GM23338 (cell line): ENCODE data around the gene ASB15. TPM values are rescaled to one million over a fixed set of nuclear protein-coding genes. Genes with fewer than 3 reads are reported as not detected.
A peak's percentile ranks its signal among the peaks of the same experiment; 100 is the strongest.

Source experiments
- ATAC-seq: fragments of 200-7000 bp; cut with Tn5 transposase; 3 replicates; pipeline ENCODE4 v1.9.1; 2020
- DNase-seq: peaks from one replicate; pipeline ENCODE4 v3.0.0-alpha.2; 2015; ENCODE audit warnings: low spot score
- H2AFZ ChIP-seq: fragments of 200-600 bp; sonication (generic); 2 replicates; pipeline ENCODE4 v1.8.0; 2016; ENCODE audit warnings: antibody characterized with exemption, mild to moderate bottlenecking, moderate library complexity
- H3F3A ChIP-seq: fragments of 200-600 bp; sonication (generic); replicated peaks from 2 replicates; pipeline ENCODE4 v1.8.0; 2017; ENCODE audit warnings: antibody characterized with exemption, mixed run types, low read depth
- H3K27ac ChIP-seq: fragments of 200-600 bp; sonication (generic); 2 replicates; pipeline ENCODE4 v1.6.1; 2016; ENCODE audit warnings: low read depth
- H3K27me3 ChIP-seq: fragments of 200-600 bp; sonication (generic); 2 replicates; pipeline ENCODE4 v1.8.0; 2016; ENCODE audit warnings: mild to moderate bottlenecking, mixed run types, moderate library complexity; ENCODE audit not compliant: insufficient read depth
- H3K36me3 ChIP-seq: fragments of 200-600 bp; sonication (generic); 2 replicates; pipeline ENCODE4 v1.8.0; 2016; ENCODE audit warnings: mild to moderate bottlenecking; ENCODE audit not compliant: insufficient read depth
- H3K4me1 ChIP-seq: fragments of 200-600 bp; sonication (generic); 2 replicates; pipeline ENCODE4 v1.8.0; 2016; ENCODE audit warnings: mild to moderate bottlenecking, moderate library complexity; ENCODE audit not compliant: insufficient read depth
- H3K4me2 ChIP-seq: fragments of 200-600 bp; sonication (generic); 2 replicates; pipeline ENCODE4 v1.7.1; 2017; ENCODE audit warnings: mixed run types
- H3K4me3 ChIP-seq: fragments of 200-600 bp; sonication (generic); 2 replicates; pipeline ENCODE4 v1.6.1; 2016; ENCODE audit warnings: mixed run types
- H3K79me2 ChIP-seq: fragments of 200-600 bp; sonication (generic); replicated peaks from 2 replicates; pipeline ENCODE4 v1.8.0; 2017; ENCODE audit warnings: mild to moderate bottlenecking; ENCODE audit not compliant: insufficient read depth
- H3K9me2 ChIP-seq: fragments of 200-600 bp; sonication (generic); 2 replicates; pipeline ENCODE4 v1.8.0; 2017; ENCODE audit not compliant: insufficient read depth
- H4K20me1 ChIP-seq: fragments of 200-600 bp; sonication (generic); replicated peaks from 2 replicates; pipeline ENCODE4 v1.8.0; 2017; ENCODE audit warnings: mild to moderate bottlenecking; ENCODE audit not compliant: insufficient read depth
- H3K27ac Mint-ChIP-seq: 2 replicates; pipeline ENCODE4 v1.8.0; 2020; ENCODE audit warnings: inconsistent platforms, mild to moderate bottlenecking, moderate library complexity, mixed read lengths
- H3K27me3 Mint-ChIP-seq: 3 replicates; pipeline ENCODE4 v1.8.0; 2022; ENCODE audit warnings: low read depth, mild to moderate bottlenecking, moderate library complexity, mixed read lengths, inconsistent platforms; ENCODE audit not compliant: insufficient read depth, poor library complexity
- H3K36me3 Mint-ChIP-seq: 3 replicates; pipeline ENCODE4 v1.8.0; 2021; ENCODE audit warnings: low read depth, mild to moderate bottlenecking, inconsistent platforms, moderate library complexity, mixed read lengths
- H3K4me1 Mint-ChIP-seq: 3 replicates; pipeline ENCODE4 v1.8.0; 2020; ENCODE audit warnings: mild to moderate bottlenecking, inconsistent platforms, mixed read lengths
- H3K4me3 Mint-ChIP-seq: 3 replicates; pipeline ENCODE4 v1.8.0; 2021; ENCODE audit warnings: moderate library complexity, mild to moderate bottlenecking, inconsistent platforms, mixed read lengths
- H3K9me3 Mint-ChIP-seq: 3 replicates; pipeline ENCODE4 v1.8.0; 2020; ENCODE audit warnings: moderate library complexity, mild to moderate bottlenecking, inconsistent platforms, mixed read lengths
- CREB1 ChIP-seq: fragments of 250-450 bp; sonication (Bioruptor Pico); IDR thresholded peaks from 2 replicates; pipeline ENCODE4 v1.5.0; 2020; ENCODE audit warnings: low read depth, mild to moderate bottlenecking, moderate library complexity
- EZH2 ChIP-seq: fragments of 200-600 bp; sonication (generic); IDR thresholded peaks from one replicate; pipeline ENCODE4 v1.8.0; 2017; ENCODE audit warnings: antibody characterized with exemption, mild to moderate bottlenecking, low read depth; ENCODE audit not compliant: unreplicated experiment
- JUNB ChIP-seq: IDR thresholded peaks from one replicate; pipeline ENCODE4 v1.6.1; 2016; ENCODE audit warnings: antibody characterized with exemption; ENCODE audit not compliant: unreplicated experiment
- NANOG ChIP-seq: IDR thresholded peaks from 2 replicates; pipeline ENCODE4 v1.6.1; 2016; ENCODE audit warnings: antibody characterized with exemption, borderline replicate concordance
- STAT1 ChIP-seq: IDR thresholded peaks from one replicate; pipeline ENCODE4 v1.6.1; 2016; ENCODE audit warnings: antibody characterized with exemption; ENCODE audit not compliant: unreplicated experiment
- polyA plus RNA-seq: library from polyadenylated mRNA; unstranded; fragments of >200 nt; fragmentation: Nextera tagmentation; extraction: Ambion mirVana; gene quantifications from 2 replicates; pipeline ENCODE4 v1.2.1, GENCODE V29; 2016
- total RNA-seq: library from RNA; depleted of rRNA; stranded (reverse); fragments of >200 nt; shearing (Covaris generic); gene quantifications from 2 replicates; pipeline ENCODE4 v1.2.3, GENCODE V29; 2014
- TF ChIP-seq, protein P1 (sequence below): IDR thresholded peaks from one replicate; pipeline ENCODE4 v1.6.1; 2018; ENCODE audit warnings: antibody characterized with exemption; ENCODE audit not compliant: unreplicated experiment
- TF ChIP-seq, protein P2 (sequence below), 2 experiments: fragments of 200-600 bp in 1 of 2; sonication (generic) in 1 of 2; conservative IDR thresholded peaks; 2 replicates each; pipeline versions ENCODE4 v1.5.1 to v1.6.1; 2016 to 2017; ENCODE audit warnings: antibody characterized with exemption in 2 of 2, low read depth in 2 of 2, mild to moderate bottlenecking in 2 of 2, moderate library complexity in 1 of 2
- TF ChIP-seq, protein P3 (sequence below): fragments of 250-450 bp; sonication (Bioruptor Pico); IDR thresholded peaks from 2 replicates; pipeline ENCODE4 v1.5.0; 2020; ENCODE audit warnings: mild to moderate bottlenecking, moderate library complexity

ASB15 gene
- total and polyA plus RNA-seq, 2 experiments from 2014 or later, result not detected

DNA sequence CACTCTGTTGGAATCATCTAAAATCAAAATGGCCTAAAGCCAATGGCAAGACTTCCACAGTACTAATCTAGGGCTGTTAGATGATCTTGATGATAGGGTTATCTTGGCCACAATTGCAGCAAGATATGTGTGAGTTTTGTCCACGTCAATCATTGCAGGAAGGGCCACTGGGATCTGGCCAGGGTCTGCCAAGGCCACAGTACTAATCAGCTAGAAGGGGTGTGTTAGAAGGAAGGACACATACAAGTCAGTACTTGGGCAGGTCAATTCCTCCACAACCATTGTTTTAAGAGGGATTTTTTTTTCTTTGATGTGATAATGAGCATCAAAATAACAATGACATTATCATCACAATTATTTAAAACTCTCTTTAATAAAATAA, 55.7 kb downstream of the ASB15 start (continued):
- TF ChIP-seq, protein P1, sequence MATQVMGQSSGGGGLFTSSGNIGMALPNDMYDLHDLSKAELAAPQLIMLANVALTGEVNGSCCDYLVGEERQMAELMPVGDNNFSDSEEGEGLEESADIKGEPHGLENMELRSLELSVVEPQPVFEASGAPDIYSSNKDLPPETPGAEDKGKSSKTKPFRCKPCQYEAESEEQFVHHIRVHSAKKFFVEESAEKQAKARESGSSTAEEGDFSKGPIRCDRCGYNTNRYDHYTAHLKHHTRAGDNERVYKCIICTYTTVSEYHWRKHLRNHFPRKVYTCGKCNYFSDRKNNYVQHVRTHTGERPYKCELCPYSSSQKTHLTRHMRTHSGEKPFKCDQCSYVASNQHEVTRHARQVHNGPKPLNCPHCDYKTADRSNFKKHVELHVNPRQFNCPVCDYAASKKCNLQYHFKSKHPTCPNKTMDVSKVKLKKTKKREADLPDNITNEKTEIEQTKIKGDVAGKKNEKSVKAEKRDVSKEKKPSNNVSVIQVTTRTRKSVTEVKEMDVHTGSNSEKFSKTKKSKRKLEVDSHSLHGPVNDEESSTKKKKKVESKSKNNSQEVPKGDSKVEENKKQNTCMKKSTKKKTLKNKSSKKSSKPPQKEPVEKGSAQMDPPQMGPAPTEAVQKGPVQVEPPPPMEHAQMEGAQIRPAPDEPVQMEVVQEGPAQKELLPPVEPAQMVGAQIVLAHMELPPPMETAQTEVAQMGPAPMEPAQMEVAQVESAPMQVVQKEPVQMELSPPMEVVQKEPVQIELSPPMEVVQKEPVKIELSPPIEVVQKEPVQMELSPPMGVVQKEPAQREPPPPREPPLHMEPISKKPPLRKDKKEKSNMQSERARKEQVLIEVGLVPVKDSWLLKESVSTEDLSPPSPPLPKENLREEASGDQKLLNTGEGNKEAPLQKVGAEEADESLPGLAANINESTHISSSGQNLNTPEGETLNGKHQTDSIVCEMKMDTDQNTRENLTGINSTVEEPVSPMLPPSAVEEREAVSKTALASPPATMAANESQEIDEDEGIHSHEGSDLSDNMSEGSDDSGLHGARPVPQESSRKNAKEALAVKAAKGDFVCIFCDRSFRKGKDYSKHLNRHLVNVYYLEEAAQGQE, result no peak

DNA sequence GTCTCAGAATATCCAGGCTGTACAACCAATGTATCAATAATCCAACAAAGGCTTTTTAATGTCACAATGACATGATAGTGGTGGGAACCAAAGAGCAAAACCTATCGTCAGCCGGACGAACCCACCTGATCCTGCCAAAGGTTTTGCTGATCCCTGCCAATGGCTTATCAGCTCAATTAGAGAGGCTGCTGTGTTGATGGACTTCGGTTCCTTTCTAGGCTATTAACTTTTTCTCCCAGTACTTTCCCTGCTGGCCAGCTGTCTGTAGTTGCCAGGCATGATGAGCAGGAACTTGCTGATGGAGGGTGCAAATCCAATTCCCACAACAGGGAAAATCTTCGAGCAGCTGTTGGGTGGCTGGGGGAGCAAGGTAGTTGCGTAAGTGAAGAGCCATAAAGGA, 56.4 kb downstream of the ASB15 start:
- no peak overlapping the region for H3K27ac ChIP-seq
- no peaks in the 10 kb centered on the region for H3K36me3 ChIP-seq
- no peaks in the 10 kb centered on the region for H3K9me3 Mint-ChIP-seq
- H3K36me3 Mint-ChIP-seq, result no peaks in the 10 kb centered on the region; the same call in 2 of the 3 replicates
- H3K9me2 ChIP-seq, result peaks cover 9% of the 10 kb centered on the region
- peaks cover 20% of the 10 kb centered on the region for H3K4me1 Mint-ChIP-seq
- no peaks in the 10 kb centered on the region for H3K27me3 ChIP-seq
- no peaks in the 10 kb centered on the region for H4K20me1 ChIP-seq
- H3K4me2 ChIP-seq, result no peak overlapping the region
- peaks cover 6% of the 10 kb centered on the region for H3K27me3 Mint-ChIP-seq
- ATAC-seq (no peak), DNase-seq (no peak)
- H3F3A ChIP-seq, result no peaks in the 10 kb centered on the region
- peaks cover 18% of the 10 kb centered on the region; the same call in 1 of the 2 replicates for H3K4me1 ChIP-seq
- H3K27ac Mint-ChIP-seq, result no peak overlapping the region
- H3K4me3 Mint-ChIP-seq, result no peak overlapping the region
- no peaks in the 10 kb centered on the region for H3K79me2 ChIP-seq
- no peak overlapping the region for H3K4me3 ChIP-seq
- 0 out of 2 replicates have a peak overlapping the region, but pooled peaks have one; percentile 18 for H2AFZ ChIP-seq
- TF ChIP-seq, protein P2, sequence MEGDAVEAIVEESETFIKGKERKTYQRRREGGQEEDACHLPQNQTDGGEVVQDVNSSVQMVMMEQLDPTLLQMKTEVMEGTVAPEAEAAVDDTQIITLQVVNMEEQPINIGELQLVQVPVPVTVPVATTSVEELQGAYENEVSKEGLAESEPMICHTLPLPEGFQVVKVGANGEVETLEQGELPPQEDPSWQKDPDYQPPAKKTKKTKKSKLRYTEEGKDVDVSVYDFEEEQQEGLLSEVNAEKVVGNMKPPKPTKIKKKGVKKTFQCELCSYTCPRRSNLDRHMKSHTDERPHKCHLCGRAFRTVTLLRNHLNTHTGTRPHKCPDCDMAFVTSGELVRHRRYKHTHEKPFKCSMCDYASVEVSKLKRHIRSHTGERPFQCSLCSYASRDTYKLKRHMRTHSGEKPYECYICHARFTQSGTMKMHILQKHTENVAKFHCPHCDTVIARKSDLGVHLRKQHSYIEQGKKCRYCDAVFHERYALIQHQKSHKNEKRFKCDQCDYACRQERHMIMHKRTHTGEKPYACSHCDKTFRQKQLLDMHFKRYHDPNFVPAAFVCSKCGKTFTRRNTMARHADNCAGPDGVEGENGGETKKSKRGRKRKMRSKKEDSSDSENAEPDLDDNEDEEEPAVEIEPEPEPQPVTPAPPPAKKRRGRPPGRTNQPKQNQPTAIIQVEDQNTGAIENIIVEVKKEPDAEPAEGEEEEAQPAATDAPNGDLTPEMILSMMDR (conservative IDR thresholded peaks at IDR 0.05; ENCODE audit: low read depth in 2 of 2), result no peak
- TF ChIP-seq STAT1, result no peak
- no peak for TF ChIP-seq JUNB
- no peak for TF ChIP-seq EZH2
- no peak for TF ChIP-seq CREB1 (CRISPR knock-in tag)
- TF ChIP-seq, protein P3, sequence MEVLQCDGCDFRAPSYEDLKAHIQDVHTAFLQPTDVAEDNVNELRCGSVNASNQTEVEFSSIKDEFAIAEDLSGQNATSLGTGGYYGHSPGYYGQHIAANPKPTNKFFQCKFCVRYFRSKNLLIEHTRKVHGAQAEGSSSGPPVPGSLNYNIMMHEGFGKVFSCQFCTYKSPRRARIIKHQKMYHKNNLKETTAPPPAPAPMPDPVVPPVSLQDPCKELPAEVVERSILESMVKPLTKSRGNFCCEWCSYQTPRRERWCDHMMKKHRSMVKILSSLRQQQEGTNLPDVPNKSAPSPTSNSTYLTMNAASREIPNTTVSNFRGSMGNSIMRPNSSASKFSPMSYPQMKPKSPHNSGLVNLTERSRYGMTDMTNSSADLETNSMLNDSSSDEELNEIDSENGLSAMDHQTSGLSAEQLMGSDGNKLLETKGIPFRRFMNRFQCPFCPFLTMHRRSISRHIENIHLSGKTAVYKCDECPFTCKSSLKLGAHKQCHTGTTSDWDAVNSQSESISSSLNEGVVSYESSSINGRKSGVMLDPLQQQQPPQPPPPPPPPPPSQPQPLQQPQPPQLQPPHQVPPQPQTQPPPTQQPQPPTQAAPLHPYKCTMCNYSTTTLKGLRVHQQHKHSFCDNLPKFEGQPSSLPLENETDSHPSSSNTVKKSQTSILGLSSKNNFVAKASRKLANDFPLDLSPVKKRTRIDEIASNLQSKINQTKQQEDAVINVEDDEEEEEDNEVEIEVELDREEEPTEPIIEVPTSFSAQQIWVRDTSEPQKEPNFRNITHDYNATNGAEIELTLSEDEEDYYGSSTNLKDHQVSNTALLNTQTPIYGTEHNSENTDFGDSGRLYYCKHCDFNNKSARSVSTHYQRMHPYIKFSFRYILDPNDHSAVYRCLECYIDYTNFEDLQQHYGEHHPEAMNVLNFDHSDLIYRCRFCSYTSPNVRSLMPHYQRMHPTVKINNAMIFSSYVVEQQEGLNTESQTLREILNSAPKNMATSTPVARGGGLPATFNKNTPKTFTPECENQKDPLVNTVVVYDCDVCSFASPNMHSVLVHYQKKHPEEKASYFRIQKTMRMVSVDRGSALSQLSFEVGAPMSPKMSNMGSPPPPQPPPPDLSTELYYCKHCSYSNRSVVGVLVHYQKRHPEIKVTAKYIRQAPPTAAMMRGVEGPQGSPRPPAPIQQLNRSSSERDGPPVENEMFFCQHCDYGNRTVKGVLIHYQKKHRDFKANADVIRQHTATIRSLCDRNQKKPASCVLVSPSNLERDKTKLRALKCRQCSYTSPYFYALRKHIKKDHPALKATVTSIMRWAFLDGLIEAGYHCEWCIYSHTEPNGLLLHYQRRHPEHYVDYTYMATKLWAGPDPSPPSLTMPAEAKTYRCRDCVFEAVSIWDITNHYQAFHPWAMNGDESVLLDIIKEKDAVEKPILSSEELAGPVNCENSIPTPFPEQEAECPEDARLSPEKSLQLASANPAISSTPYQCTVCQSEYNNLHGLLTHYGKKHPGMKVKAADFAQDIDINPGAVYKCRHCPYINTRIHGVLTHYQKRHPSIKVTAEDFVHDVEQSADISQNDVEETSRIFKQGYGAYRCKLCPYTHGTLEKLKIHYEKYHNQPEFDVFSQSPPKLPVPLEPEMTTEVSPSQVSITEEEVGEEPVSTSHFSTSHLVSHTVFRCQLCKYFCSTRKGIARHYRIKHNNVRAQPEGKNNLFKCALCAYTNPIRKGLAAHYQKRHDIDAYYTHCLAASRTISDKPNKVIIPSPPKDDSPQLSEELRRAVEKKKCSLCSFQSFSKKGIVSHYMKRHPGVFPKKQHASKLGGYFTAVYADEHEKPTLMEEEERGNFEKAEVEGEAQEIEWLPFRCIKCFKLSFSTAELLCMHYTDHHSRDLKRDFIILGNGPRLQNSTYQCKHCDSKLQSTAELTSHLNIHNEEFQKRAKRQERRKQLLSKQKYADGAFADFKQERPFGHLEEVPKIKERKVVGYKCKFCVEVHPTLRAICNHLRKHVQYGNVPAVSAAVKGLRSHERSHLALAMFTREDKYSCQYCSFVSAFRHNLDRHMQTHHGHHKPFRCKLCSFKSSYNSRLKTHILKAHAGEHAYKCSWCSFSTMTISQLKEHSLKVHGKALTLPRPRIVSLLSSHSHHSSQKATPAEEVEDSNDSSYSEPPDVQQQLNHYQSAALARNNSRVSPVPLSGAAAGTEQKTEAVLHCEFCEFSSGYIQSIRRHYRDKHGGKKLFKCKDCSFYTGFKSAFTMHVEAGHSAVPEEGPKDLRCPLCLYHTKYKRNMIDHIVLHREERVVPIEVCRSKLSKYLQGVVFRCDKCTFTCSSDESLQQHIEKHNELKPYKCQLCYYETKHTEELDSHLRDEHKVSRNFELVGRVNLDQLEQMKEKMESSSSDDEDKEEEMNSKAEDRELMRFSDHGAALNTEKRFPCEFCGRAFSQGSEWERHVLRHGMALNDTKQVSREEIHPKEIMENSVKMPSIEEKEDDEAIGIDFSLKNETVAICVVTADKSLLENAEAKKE (CRISPR knock-in tag), result no peak
- TF ChIP-seq, protein P1, result no peak
- no peak for TF ChIP-seq NANOG
